GM18498 (cell line): ENCODE results near the gene CPLANE2.
"Not testable (repeated sequence)": the region's sequence is repeated elsewhere in the genome, so short reads cannot be mapped to it uniquely, and the experiment has no call there.

ENCODE experiments used
- ATAC-seq: cut with Tn5 transposase; IDR thresholded peaks from one replicate; pipeline ENCODE4 v1.9.1; 2021; ENCODE audit warnings: mild to moderate bottlenecking, moderate library complexity; ENCODE audit not compliant: unreplicated experiment

CPLANE2 gene

DNA sequence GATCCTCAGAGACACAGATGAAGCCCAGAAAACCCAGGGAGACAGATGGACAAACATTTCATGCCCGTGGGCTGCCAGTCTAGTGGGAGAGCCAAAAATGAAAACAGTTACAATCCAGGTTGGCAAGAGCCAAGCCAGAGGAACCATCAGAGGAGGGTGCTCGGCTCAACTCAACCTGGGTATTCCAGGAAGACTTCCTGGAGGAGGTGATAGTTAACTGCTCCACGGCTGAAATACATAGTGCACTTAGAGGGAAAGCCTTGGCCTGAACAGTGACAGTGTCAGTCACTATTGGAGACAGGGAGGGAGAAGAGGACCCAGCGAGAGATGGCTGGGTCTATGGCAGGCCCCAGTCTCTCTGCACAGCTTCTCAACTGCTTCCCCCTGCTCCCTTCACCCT is 26.4 kb downstream of the CPLANE2 start:
- no peak for ATAC-seq

DNA sequence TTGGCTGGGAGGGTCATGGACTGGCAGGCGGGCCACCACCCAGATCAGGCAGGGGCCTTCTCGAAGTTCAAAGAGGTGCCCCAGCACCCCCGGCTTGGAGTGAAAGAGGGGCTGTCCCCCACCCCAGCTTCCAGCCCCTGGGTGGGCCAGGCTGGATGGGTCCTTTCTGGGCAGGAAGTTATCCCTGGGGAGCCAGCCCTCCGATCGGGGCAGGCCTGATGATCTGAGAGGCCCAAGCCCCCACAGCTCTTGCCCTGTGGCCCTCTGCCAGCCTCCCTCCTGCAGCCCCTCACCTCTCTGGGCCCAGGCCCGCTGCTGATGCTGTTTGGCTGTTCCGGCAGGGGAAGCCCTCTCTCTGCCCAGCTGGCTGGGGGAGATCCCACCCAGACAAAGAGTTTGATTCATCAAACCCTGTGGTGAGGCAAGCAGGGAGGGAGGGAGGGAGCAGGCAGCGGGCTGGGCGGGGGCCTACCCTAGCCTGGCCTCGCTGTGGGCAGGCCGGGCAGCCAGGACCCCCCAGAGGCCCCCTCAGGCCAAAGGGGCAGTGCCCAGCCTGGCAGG is 27.1 kb downstream of the CPLANE2 start:
- ATAC-seq: no peak

GRCh38 chr1:16209132-16209846 is 27.7 kb downstream of the CPLANE2 start:
- no peak for ATAC-seq

- no peak for ATAC-seq
These were observed 28.6 kb downstream of the CPLANE2 start for GRCh38 chr1:16208270-16208987.

DNA sequence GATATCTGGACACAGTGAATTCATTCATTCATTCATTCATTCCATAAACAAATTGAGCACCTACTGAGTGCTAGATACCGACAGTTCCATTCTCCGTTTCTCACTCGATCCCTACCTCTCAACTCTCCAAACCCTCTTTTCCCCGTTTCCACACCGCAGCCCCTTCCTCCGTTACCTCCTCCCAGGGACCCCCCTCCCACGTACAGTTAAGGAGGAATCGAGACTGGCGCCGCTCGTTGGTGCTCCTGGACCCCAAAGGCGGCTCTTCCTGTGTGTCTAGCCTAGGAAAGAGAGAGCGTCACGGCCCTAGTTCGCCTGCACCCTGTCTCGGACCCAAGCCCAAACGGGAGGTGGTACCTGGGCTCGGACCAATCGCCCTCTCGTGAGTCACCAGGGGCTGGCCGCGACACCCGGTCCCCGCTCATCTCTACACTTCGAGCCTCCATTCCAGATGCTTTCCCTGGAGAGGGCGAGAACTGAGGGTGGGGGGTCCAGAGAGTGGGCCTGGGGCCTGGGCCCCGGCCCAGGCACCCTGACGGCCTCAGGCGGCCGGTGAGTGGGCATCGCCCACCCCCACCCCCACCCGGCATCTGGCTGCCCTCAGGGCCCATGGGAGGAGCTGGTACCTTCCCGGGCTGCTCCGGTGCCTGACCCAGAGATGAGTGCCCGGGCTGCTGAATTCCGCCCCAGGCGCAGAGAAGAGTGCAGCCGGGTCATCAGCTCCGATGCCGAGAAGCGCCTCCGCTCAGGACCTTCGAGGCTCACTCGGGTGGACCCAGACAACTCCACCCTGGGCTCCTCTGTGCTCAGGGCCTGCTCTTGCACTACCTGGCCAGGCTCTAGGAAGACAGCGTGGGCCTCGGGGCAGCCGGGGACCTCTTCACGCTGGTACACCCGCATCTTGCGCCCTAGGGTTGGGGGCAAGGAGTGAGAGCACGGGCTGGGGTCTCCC is 29.4 kb downstream of the CPLANE2 start:
- ATAC-seq: no peak

- peak; percentile 69 for ATAC-seq
These were observed 30.3 kb downstream of the CPLANE2 start for GRCh38 chr1:16206547-16207317.

- ATAC-seq: peak; percentile 14
These were observed 31.0 kb downstream of the CPLANE2 start for GRCh38 chr1:16205891-16206546.

DNA sequence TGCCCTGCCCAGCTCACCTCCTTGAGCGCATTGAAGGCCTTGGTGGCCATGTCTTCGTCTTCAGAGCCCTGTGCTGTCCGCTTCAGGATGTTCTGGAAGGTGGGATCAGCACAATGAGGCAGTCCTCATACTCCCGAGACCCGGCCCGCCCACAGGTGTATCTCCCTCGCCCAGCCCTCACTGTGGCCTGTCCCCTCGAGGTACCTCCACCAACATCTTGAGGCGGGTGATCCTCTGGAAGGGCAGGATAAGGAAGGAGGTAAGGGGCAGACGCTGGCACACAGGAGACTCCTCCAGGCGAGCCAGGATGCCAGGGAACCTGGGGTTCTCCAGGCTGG is 31.7 kb downstream of the CPLANE2 start:
- no peak for ATAC-seq

- no peak for ATAC-seq
These were observed 32.2 kb downstream of the CPLANE2 start for GRCh38 chr1:16204634-16205333.

GRCh38 chr1:16204216-16204615 is 32.8 kb downstream of the CPLANE2 start:
- no peak for ATAC-seq

GRCh38 chr1:16203550-16203949 is 33.4 kb downstream of the CPLANE2 start:
- no peak for ATAC-seq

DNA sequence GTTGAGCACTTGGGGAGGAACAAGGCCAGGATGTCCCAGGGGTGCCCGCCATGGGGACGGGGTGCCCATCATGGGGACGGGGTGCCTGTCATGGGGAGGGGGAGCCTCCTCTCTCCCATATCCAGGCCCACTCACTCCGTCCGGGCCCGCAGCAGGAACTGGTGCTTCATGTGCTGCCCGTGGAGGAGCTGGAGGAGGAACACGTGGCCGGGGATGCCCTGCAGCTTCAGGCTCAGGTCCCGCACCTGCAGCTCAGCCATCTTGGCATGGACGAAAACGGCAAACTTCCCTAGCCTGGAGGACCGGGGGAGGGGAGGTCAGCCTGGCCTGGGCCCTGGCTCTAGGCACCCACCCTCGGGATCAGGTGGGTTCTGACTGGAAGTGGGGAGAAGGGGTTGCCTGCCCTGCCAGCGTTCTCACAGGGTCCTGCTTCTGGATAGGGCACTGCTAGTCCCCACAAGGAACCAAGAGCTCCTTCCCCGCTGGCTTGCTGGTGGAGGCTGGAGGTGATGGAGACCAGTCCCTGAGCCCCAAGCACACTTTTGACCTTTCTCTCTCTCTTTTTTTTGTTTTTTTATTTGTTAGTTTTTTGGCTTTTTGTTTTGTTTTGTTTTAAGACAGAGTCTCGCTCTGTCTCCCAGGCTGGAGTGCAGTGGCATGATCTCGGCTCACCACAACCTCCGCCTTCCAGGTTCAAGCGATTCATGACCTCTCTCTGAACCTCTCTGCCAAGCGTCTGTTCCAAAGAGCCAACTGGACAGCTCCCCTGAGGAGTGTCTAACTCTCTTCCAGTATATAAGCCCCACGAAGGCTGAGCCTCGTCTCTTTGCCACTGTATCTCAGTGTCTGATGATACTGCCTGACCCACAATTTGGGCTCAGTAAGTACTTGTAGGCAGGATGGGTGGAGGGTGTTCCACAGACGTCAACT is 34.4 kb downstream of the CPLANE2 start:
- no peak for ATAC-seq

DNA sequence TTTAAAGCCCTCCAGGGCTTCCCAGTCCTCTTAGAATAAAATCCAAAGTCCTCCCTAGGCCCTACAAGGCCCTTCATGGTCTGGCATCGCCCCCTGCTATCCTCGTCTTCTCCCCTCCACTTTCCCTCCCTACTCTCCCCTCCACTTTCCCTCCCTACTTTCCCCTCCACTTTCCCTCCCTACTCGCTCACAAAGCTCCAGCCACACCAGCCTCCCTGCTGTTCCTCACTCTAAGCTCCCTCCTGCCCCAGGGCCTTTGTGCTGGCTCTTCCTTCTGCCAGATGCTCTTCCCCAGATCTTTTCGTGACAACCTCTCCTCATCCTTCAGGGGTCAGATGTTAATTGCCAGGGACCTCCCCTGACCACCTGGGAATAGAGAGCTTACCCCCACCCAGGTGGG is 37.3 kb downstream of the CPLANE2 start:
- ATAC-seq: no peak

DNA sequence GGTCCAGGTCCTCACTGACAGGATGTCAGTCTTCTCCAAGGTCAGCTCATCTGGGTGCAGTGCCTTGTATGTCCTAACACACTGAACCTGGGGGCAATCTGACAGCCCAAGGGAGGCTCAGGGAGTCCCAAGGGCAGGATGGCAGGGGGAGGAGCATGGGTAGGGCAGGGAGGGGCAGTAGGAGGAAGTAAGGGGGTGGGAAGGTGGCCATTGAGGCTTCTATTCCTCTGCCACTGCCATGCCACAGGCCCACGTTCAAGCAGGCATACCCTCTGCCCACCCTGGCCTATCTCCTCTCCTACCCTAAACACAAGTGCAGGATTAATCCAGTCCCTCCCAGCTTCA is 37.9 kb downstream of the CPLANE2 start:
- no peak for ATAC-seq

- no peak for ATAC-seq
These were observed 38.4 kb downstream of the CPLANE2 start for GRCh38 chr1:16198444-16199156.

DNA sequence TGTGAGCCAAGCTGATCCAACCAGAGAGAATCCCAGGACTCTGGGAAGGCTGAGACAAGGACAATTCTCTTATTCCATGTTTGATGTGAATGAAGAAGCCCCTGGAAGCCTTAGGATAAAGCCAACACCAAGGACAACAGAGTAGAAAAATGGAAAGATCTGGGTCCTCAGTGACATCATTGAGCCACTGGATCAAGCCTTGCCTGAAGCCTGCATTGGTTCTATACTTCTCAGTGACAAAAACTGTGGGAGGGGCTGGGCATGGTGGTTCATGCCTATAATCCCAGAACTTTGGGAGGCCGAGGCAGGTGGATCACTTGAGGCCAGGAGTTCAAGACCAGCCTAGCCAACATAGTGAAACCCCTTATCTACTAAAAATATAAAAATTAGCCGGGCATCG is 40.1 kb downstream of the CPLANE2 start:
- no peak for ATAC-seq

- ATAC-seq: not testable (repeated sequence)
These were observed 40.8 kb downstream of the CPLANE2 start for GRCh38 chr1:16196139-16196538.

- no peak for ATAC-seq
These were observed 41.5 kb downstream of the CPLANE2 start for GRCh38 chr1:16195518-16195905.
